Transverse colon (tissue), 4 donors: ENCODE measurements around the gene CDK5RAP1.

ENCODE experiments used
- CTCF ChIP-seq, 5 experiments: fragments of 200-600 bp in 3 of 5; fragments of 450-650 bp in 2 of 5; sonication (generic) in 3 of 5; IDR thresholded peaks; 1 replicate in 2 of 5; 2 replicates in 3 of 5; pipeline ENCODE4 v1.5.1; 2016 to 2017; ENCODE audit warnings: antibody characterized with exemption in 5 of 5, inconsistent platforms in 3 of 5, mild to moderate bottlenecking in 2 of 5, moderate library complexity in 1 of 5
- EP300 ChIP-seq: sonication (generic); formaldehyde crosslinking; IDR thresholded peaks from one replicate; pipeline ENCODE4 v1.6.1; 2017; ENCODE audit warnings: antibody characterized with exemption, low read depth
- POLR2A ChIP-seq: fragments of 450-650 bp; IDR thresholded peaks from one replicate; pipeline ENCODE4 v1.6.1; 2016; ENCODE audit warnings: antibody characterized with exemption, mild to moderate bottlenecking, moderate library complexity
- POLR2AphosphoS5 ChIP-seq, 3 donors: sonication (generic); formaldehyde crosslinking; IDR thresholded peaks; one replicate each; pipeline ENCODE4 v1.6.1; 2016; ENCODE audit warnings: antibody characterized with exemption in 3 of 3

- TF ChIP-seq CTCF (IDR thresholded peaks at IDR 0.05) = no peak
- TF ChIP-seq POLR2AphosphoS5 (IDR thresholded peaks at IDR 0.05) = no peak
- no peak for TF ChIP-seq POLR2A
- TF ChIP-seq EP300 = no peak
These were observed 9.9 kb upstream of the CDK5RAP1 start for GRCh38 chr20:33411242-33411641.
